Peyer's patch (tissue), 4 donors: ENCODE measurements around the gene CNTN4.

ENCODE experiments used
- CTCF ChIP-seq, 6 experiments: fragments of 450-650 bp in 4 of 6; fragments of 200-600 bp in 2 of 6; sonication (generic) in 1 of 6; IDR thresholded peaks; one replicate each; pipeline ENCODE4 v1.5.1; 2017 to 2019; ENCODE audit warnings: antibody characterized with exemption in 6 of 6, mild to moderate bottlenecking in 3 of 6, moderate library complexity in 1 of 6
- POLR2A ChIP-seq, 2 donors: fragments of 450-650 bp; IDR thresholded peaks; one replicate each; pipeline ENCODE4 v1.5.1; 2017; ENCODE audit warnings: antibody characterized with exemption in 2 of 2, mild to moderate bottlenecking in 2 of 2, moderate library complexity in 2 of 2

- TF ChIP-seq POLR2A (IDR thresholded peaks at IDR 0.05) (no peak), CTCF (IDR thresholded peaks at IDR 0.05) (no peak)
Observed at GRCh38 chr3:3016226-3016625, 917.6 kb downstream of the CNTN4 start.
